Liver (tissue), 9 donors: ENCODE measurements around the gene SHANK2. TPM values are rescaled to one million over a fixed set of nuclear protein-coding genes. Genes with fewer than 3 reads are reported as not detected.

Experiments used
- DNase-seq: peaks from one replicate; pipeline ENCODE4 v3.0.0-alpha.2; 2017; ENCODE audit warnings: low spot score
- H3K27ac ChIP-seq, 2 donors: one replicate each; pipeline ENCODE4 v1.7.0; 2013; ENCODE audit warnings: inconsistent platforms in 2 of 2, low read length in 2 of 2, control low read depth in 1 of 2, low read depth in 1 of 2, mild to moderate bottlenecking in 1 of 2
- H3K27me3 ChIP-seq, 4 donors: one replicate each; pipeline versions ENCODE4 v1.6.1 to v1.7.0; 2013; ENCODE audit warnings: low read length in 3 of 4, inconsistent platforms in 1 of 4, mild to moderate bottlenecking in 1 of 4, moderate library complexity in 1 of 4; ENCODE audit not compliant: control insufficient read depth in 4 of 4, insufficient read depth in 4 of 4
- H3K36me3 ChIP-seq, 4 donors: one replicate each; pipeline versions ENCODE4 v1.6.1 to v1.7.0; 2013; ENCODE audit warnings: low read length in 3 of 4, mild to moderate bottlenecking in 3 of 4, low read depth in 1 of 4, moderate library complexity in 1 of 4; ENCODE audit not compliant: control insufficient read depth in 4 of 4, insufficient read depth in 3 of 4
- H3K4me1 ChIP-seq, 4 donors: one replicate each; pipeline versions ENCODE4 v1.6.1 to v1.7.0; 2013; ENCODE audit warnings: low read length in 3 of 4, mild to moderate bottlenecking in 3 of 4, moderate library complexity in 1 of 4; ENCODE audit not compliant: control insufficient read depth in 4 of 4, insufficient read depth in 4 of 4
- H3K4me3 ChIP-seq, 3 donors: one replicate each; pipeline versions ENCODE4 v1.6.1 to v1.7.0; 2013; ENCODE audit warnings: low read length in 3 of 3, control low read depth in 1 of 3, low read depth in 1 of 3, mild to moderate bottlenecking in 1 of 3
- H3K9ac ChIP-seq, 2 donors: one replicate each; pipeline ENCODE4 v1.7.0; 2013; ENCODE audit warnings: low read length in 2 of 2, mild to moderate bottlenecking in 2 of 2, moderate library complexity in 2 of 2, control low read depth in 1 of 2, low read depth in 1 of 2
- H3K9me3 ChIP-seq, 4 donors: one replicate each; pipeline versions ENCODE4 v1.6.1 to v1.7.0; 2013; ENCODE audit warnings: low read length in 3 of 4; ENCODE audit not compliant: control insufficient read depth in 4 of 4
- CTCF ChIP-seq: fragments of 150-350 bp; IDR thresholded peaks from 2 replicates; pipeline ENCODE4 v1.5.1; 2017; ENCODE audit warnings: improper control_type of control experiment, low read depth, low read length; ENCODE audit not compliant: missing input control
- FOXA2 ChIP-seq: IDR thresholded peaks from 2 replicates; pipeline ENCODE4 v1.6.1; 2016; ENCODE audit warnings: antibody characterized with exemption
- GABPA ChIP-seq, 2 donors: IDR thresholded peaks in 1 of 2; conservative IDR thresholded peaks in 1 of 2; 2 replicates each; pipeline ENCODE4 v1.6.1; 2016; ENCODE audit warnings: antibody characterized with exemption in 2 of 2, mild to moderate bottlenecking in 1 of 2, moderate library complexity in 1 of 2
- HNF4A ChIP-seq, 2 donors: conservative IDR thresholded peaks; 2 replicates each; pipeline ENCODE4 v1.6.1; 2016; ENCODE audit warnings: antibody characterized with exemption in 2 of 2, mild to moderate bottlenecking in 2 of 2
- HNF4G ChIP-seq: IDR thresholded peaks from 2 replicates; pipeline ENCODE4 v1.6.1; 2016; ENCODE audit warnings: antibody characterized with exemption
- JUND ChIP-seq, 2 donors: IDR thresholded peaks; 2 replicates each; pipeline ENCODE4 v1.6.1; 2016; ENCODE audit warnings: antibody characterized with exemption in 2 of 2
- NR2F2 ChIP-seq: IDR thresholded peaks from 2 replicates; pipeline ENCODE4 v1.6.1; 2016; ENCODE audit warnings: antibody characterized with exemption
- RAD21 ChIP-seq, 2 donors: IDR thresholded peaks; 2 replicates each; pipeline ENCODE4 v1.6.1; 2016; ENCODE audit warnings: antibody characterized with exemption in 2 of 2, mild to moderate bottlenecking in 2 of 2
- SP1 ChIP-seq: IDR thresholded peaks from 2 replicates; pipeline ENCODE4 v1.6.1; 2018; ENCODE audit warnings: antibody characterized with exemption, mild to moderate bottlenecking
- TAF1 ChIP-seq: conservative IDR thresholded peaks from 2 replicates; pipeline ENCODE4 v1.6.1; 2016; ENCODE audit warnings: antibody characterized with exemption, mild to moderate bottlenecking
- YY1 ChIP-seq: IDR thresholded peaks from 2 replicates; pipeline ENCODE4 v1.6.1; 2016; ENCODE audit warnings: antibody characterized with exemption, mild to moderate bottlenecking
- ZBTB33 ChIP-seq: IDR thresholded peaks from 2 replicates; pipeline ENCODE4 v1.6.1; 2016; ENCODE audit warnings: antibody characterized with exemption
- WGBS: extraction: QIAGEN DNeasy Blood & Tissue Kit; methylation state at CpG from one replicate; pipeline ENCODE4 v1.1.7; 2013; 5-methylcytosine and 5-hydroxymethylcytosine counted together
- polyA plus RNA-seq, 2 donors: library from polyadenylated mRNA; stranded (reverse) in 1 of 2; unstranded in 1 of 2; fragments of 200-250 nt in 1 of 2; fragments of >200 nt in 1 of 2; fragmentation: Nextera tagmentation in 1 of 2; extraction: Ambion mirVana in 1 of 2; gene quantifications; one replicate each; pipeline versions ENCODE4 v1.2.1 to v1.2.3, GENCODE V29; 2013 to 2015
- total RNA-seq, 2 donors: library from RNA; depleted of rRNA; stranded (reverse); fragments of >200 nt; gene quantifications; one replicate each; pipeline ENCODE4 v1.2.3, GENCODE V29; 2014
- TF ChIP-seq, protein P1 (sequence below): IDR thresholded peaks from 2 replicates; pipeline ENCODE4 v1.6.1; 2016; ENCODE audit warnings: antibody characterized with exemption, mild to moderate bottlenecking
- TF ChIP-seq, protein P2 (sequence below): IDR thresholded peaks from 2 replicates; pipeline ENCODE4 v1.6.1; 2016; ENCODE audit warnings: antibody characterized with exemption
- donor health status: healthy.
- donor health status: healthy.
- donor health status: healthy.
- donor health status: healthy.
- donor health status: healthy.

SHANK2 gene
- total and polyA plus RNA-seq, 4 donors = 5.4 to 36.4 (median 12.4) TPM

DNA sequence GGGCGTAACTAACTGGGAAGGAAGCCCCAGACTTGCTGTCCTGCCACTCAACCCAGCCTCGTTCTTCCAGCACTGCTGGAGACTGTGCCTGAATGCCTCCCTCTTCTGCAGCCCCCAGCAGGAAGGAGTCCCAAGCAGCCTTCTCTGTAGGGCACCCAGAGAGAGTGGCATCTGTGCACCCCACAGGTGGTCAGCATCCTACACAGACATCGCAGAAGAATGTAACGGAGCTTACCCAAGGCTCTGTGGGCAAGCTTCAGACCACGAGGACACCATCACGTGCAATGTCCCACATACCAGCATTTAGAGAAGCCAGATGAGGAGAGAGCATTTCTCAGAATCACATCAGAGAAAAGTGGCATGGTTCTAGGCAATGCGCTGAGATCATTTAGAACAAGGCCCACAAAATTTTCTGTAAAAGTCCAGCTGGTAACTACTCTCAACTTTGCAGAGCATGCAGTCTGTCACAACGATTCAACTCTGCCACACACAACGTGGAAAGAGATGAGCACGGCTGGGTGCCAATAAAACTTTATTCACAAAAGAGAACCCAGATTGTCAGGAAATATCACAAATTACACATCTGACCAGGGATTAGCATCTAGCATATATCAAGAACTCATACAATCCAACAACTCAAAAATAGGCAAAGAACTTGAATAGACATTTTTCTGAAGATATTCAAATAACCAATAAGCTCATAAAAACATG, 33.4 kb downstream of the SHANK2 start:
- Histone ChIP-seq H3K27ac (no peak overlapping the region), H3K9me3 (no peaks in the 10 kb centered on the region), H3K4me1 (peaks cover 1 to 3% (median 2%) of the 10 kb centered on the region in 4 donors), H3K36me3 (peaks cover 0 to 15% (median 7%) of the 10 kb centered on the region in 4 donors), H3K4me3 (no peak overlapping the region), H3K9ac (no peak overlapping the region), H3K27me3 (no peaks in the 10 kb centered on the region)
- no peak for DNase-seq
- WGBS = 92% methylated on average over 10 of the region's 10 CpGs
- TF ChIP-seq JUND (IDR thresholded peaks at IDR 0.05) (no peak), YY1 (no peak)

DNA sequence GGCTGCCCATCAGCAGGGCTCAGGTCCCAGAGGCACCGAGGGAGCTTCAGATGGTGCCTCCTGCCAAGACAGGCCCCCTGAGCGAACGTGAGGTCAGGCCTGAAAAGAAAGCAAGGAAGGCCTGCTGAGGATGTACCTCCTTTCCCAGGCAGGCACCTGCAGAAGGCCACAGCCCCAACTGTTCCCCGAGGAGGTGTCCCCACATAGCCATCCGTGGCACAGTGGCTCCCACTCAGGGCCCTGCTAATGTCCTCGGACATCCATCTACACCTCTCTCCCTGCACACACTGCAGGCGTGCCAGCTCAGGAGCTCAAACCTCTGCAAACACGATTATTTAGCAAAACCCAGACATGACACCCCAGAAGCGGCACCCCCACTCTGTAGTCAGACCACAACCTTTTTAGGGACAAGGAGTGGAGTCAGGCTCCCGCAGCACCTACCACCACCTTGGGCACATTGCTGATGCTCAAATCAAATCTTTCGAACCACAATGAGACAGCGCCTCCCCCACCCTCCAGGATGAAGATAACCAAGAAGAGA, 36.9 kb downstream of the SHANK2 start:
- TF ChIP-seq SP1 = no peak
- TF ChIP-seq TAF1 = no peak
- no peak for TF ChIP-seq YY1
- TF ChIP-seq, protein P1, sequence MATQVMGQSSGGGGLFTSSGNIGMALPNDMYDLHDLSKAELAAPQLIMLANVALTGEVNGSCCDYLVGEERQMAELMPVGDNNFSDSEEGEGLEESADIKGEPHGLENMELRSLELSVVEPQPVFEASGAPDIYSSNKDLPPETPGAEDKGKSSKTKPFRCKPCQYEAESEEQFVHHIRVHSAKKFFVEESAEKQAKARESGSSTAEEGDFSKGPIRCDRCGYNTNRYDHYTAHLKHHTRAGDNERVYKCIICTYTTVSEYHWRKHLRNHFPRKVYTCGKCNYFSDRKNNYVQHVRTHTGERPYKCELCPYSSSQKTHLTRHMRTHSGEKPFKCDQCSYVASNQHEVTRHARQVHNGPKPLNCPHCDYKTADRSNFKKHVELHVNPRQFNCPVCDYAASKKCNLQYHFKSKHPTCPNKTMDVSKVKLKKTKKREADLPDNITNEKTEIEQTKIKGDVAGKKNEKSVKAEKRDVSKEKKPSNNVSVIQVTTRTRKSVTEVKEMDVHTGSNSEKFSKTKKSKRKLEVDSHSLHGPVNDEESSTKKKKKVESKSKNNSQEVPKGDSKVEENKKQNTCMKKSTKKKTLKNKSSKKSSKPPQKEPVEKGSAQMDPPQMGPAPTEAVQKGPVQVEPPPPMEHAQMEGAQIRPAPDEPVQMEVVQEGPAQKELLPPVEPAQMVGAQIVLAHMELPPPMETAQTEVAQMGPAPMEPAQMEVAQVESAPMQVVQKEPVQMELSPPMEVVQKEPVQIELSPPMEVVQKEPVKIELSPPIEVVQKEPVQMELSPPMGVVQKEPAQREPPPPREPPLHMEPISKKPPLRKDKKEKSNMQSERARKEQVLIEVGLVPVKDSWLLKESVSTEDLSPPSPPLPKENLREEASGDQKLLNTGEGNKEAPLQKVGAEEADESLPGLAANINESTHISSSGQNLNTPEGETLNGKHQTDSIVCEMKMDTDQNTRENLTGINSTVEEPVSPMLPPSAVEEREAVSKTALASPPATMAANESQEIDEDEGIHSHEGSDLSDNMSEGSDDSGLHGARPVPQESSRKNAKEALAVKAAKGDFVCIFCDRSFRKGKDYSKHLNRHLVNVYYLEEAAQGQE = no peak
- no peak for TF ChIP-seq HNF4G
- no peak for TF ChIP-seq CTCF
- TF ChIP-seq FOXA2 = no peak
- TF ChIP-seq RAD21 (IDR thresholded peaks at IDR 0.05) = no peak
- no peak for TF ChIP-seq GABPA (IDR thresholded peaks at IDR 0.05 in 1 of 2, conservative IDR thresholded peaks at IDR 0.05 in 1 of 2)
- TF ChIP-seq, protein P2, sequence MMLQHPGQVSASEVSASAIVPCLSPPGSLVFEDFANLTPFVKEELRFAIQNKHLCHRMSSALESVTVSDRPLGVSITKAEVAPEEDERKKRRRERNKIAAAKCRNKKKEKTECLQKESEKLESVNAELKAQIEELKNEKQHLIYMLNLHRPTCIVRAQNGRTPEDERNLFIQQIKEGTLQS = no peak
- TF ChIP-seq HNF4A (conservative IDR thresholded peaks at IDR 0.05) = no peak
- no peak for TF ChIP-seq NR2F2
- no peak for TF ChIP-seq ZBTB33
- no peak for DNase-seq
- Histone ChIP-seq H3K4me3 (no peak overlapping the region), H3K4me1 (peaks cover 15 to 28% (median 27%) of the 10 kb centered on the region in 4 donors), H3K9ac (no peak overlapping the region), H3K9me3 (no peaks in the 10 kb centered on the region), H3K36me3 (no peaks in the 10 kb centered on the region), H3K27me3 (no peaks in the 10 kb centered on the region), H3K27ac (no peak overlapping the region)
- WGBS = 94% methylated on average over 12 of the region's 12 CpGs
